NOMO-1 (cell line): ENCODE data around the gene LSM14A.
A peak's percentile ranks its signal among the peaks of the same experiment; 100 is the strongest.
"Not testable (repeated sequence)": the region's sequence is repeated elsewhere in the genome, so short reads cannot be mapped to it uniquely, and the experiment has no call there.

Experiments used
- DNase-seq, 2 experiments: peaks; one replicate each; lab custom pipeline; 2025; ENCODE audit not compliant: unreplicated experiment in 2 of 2; lab: John Stamatoyannopoulos, UW

LSM14A gene

DNA sequence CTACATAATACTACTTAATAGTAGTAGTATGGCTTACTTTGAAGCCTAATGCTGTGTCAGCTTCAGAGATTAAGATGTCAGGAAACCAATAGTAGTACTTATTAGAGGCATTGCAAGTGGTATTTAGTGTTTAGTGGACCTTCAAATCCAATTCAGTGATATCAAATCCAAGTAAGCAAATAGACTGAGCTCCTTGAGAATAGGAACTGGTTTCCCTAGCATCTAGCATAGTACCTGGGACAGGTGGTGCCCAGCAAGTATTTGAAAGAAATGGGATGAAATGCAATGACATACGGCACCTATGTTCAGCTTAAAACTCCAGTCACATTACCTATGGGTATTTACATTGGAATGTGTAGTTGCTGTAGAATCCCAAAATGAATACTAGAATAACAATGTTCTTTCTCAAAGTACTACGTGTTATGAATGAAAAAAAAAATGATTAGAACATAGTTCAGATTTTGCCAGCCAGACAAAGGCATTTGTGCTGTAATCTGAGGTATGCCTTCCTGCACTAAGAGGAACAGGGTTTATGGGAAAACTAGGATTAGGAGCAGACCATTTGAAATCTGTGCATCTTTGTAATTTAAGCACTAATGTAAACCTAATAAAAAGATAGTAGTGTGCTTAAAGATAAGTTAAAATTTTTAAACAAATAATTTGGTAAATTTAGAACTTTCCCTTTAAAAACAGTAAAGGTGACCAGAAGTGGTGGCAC is 17.1 kb downstream of the LSM14A start:
- no peak for DNase-seq

DNA sequence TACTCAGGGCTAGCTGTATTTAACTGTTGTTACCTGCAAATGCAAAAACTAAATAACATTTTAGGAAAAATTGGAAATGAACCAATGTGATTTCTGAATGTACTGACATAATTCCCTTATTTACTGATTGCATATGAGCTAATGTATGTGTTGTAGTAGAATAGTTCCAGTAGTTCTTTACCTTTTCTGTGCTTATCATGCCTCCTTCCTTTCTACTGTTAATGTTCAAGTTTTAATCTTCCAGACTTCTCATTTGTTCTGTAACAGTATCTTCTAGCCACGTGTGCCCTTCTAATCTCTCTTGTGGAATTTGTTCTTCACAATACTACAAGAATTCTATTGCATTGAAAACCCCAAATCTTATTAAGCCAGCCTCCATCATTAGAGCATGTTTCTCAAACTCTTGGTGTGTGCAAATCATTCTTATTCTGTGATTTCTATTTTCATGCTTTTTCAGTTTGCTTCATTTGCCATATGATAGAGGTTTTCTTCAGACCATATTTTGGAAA is 17.7 kb downstream of the LSM14A start:
- DNase-seq: no peak

DNA sequence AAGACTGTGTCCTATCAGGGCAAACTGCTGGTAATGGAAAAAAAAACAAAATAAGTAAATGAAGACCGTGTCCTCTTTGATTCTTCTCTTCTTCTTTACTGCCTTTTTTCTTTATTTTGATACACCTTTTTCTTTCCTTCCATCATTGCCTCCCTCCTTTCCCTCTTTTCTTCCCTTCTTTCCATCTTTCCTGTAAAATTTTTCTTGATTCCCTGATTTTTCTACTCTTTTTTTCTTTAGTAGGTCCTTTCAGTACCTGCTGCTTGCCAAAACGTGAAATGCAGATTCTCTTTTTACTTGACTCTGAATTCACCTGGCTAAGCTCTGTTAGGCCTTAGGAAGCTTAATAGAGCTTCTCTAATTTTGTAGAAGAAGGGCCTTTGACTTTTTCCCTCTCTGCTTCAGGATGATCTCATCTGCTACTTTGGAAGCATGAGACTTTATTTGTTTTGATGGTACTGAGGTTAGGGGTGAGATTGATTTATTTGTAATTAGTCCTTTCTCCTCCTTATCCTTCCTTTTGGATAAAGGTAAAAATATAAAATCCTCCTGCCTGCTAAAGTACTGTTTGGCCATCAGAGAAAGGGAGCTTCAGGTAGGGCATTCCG is 19.2 kb downstream of the LSM14A start:
- no peak for DNase-seq

GRCh38 chr19:34193439-34193838 is 21.1 kb downstream of the LSM14A start:
- no peak for DNase-seq

GRCh38 chr19:34193876-34194275 is 21.6 kb downstream of the LSM14A start:
- no peak for DNase-seq

DNA sequence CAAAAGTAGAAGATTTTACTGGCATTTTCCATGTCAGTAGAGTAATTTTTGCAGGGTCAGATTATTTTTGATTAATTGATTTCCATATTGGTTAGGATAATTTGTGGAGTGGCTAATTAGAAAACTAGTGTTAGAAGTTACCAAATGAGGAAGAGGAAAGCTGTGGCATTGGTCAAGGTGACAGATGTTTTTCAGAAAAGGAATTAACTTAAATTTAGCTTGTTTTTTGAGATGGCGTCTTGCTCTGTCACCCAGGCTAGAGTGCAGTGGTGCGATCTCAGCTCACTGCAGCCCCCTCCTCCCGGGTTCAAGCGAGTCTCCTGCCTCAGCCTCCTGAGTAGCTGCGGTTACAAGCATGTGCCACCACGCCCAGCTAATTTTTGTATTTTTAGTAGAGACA is 28.8 kb downstream of the LSM14A start:
- no peak for DNase-seq

DNA sequence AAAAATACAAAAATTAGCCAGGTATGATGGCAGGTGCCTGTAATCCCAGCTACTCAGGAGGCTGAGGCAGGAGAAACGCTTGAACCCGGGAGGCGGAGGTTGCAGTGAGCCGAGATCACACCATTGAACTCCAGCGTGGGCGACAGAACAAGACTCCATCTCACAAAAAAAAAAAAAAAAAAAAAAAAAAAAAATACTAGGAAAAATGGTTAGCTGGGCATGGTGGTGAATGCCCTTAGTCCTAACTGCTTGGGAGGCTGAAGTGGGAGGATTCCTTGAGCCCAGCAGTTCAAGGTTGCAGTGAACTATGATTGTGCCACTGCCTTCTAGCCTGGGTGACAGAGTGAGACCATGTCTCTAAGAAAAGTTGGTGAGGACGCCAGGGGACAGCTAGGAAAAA is 33.0 kb downstream of the LSM14A start:
- DNase-seq: not testable (repeated sequence)

- DNase-seq: no peak
These were observed 36.1 kb downstream of the LSM14A start for GRCh38 chr19:34208291-34208884.

DNA sequence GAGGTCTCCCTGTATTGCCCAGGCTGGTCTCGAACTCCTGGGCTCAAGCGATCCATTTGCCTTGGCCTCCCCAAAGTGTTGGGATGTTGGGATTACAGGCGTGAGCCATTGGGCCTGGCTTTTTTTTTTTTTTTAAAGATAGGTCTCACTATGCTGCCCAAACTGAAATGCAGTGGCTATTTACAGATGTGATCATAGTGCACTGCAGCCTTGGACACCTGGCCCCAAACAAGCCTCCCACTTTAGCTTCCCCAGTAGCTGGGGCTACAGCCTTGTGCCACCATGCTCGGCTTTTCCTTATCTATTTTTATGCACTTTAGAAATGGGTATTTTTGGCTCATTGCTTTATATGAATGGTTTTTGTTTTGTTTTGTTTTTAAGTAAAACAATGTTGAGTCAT is 37.4 kb downstream of the LSM14A start:
- no peak for DNase-seq

DNA sequence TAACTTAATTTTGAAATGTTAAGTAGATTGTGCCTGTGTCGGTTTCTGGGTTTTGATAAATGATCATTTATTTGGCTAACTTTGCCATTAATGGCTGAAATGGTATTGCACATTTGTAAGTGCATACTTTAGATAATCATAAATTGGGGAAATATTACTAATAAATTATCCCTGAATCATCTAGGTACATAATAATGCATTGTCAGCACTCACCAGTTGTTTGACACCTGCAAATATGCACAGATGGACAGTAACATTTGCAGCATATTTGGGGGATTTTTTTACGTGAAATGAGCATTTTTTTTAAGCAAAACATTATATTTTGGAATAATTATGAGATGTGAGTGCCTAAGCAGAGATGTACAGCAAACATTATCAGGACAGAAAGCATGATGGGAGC is 41.0 kb downstream of the LSM14A start:
- no peak for DNase-seq

GRCh38 chr19:34214040-34214439 is 41.7 kb downstream of the LSM14A start:
- DNase-seq: no peak

DNA sequence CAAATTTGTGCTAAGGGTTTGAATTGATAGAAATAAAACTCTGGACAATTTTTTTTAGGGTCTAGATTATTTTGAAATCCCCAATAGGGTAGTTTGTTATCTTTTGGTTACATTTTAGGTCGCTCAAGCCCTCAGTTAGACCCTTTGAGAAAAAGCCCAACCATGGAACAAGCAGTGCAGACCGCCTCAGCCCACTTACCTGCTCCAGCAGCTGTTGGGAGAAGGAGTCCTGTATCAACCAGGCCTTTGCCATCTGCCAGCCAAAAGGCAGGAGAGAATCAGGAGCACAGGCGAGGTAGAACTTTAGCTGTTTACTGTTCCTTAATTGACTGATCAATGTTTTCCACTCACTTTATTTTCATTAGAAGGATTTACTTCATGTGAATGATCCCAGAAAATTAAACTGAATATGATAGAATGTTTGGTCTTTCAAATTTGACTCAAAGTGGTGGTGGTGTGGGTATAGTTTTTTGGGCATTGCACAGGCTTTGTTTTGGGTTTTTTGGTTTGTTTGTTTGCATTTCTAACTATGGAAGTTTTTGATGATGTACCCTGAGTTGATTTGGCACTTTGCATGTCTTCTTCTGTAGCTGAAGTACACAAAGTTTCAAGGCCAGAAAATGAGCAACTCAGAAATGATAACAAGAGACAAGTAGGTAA is 42.8 kb downstream of the LSM14A start:
- DNase-seq: no peak

- no peak for DNase-seq
These were observed 43.3 kb downstream of the LSM14A start for GRCh38 chr19:34215666-34216038.

- not testable (repeated sequence) for DNase-seq
These were observed 44.5 kb downstream of the LSM14A start for GRCh38 chr19:34216745-34217219.

DNA sequence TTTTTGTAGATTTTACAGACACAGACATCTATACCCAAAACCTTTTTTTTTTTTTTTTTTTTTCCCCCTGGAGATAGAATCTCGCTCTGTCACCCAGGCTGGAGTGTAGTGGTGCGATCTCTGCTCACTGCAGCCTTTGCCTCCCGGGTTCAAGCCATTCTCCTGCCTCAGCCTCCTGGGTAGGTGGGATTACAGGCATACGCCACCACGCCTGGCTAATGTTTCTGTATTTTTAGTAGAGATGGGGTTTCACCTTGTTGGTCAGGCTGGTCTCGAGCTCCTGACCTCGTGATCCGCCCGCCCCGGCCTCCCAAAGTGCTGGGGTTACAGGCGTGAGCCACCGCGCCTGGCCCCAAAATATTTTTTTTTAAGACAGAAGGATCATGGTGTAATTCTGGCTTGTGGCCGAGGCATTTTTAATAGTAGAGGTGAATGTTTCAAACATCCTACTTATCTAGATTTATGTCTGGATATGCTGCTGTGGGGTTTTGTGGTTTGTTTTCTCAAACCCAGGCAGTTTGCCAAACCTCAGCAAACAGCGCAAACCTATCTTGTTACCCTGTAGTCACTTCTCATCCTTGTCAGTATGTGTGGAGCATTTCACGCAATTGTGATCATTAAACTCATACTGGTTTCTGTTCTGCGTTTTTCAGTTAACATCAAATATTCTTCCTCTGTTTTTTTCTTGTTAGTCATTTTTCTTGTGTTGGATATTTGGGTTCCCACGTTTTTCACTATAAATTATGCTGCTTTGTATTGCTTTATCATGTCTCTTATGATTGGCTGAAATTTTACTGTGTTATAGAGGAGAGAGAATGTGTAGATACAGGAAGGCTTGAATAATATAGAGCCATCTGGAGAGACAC is 45.9 kb downstream of the LSM14A start:
- peak; percentile 75 to 92 for DNase-seq

GRCh38 chr19:34218818-34219164 is 46.5 kb downstream of the LSM14A start:
- no peak for DNase-seq

GRCh38 chr19:34220472-34221063 is 48.3 kb downstream of the LSM14A start:
- peak in 1 of 2 experiments; percentile 43 for DNase-seq

DNA sequence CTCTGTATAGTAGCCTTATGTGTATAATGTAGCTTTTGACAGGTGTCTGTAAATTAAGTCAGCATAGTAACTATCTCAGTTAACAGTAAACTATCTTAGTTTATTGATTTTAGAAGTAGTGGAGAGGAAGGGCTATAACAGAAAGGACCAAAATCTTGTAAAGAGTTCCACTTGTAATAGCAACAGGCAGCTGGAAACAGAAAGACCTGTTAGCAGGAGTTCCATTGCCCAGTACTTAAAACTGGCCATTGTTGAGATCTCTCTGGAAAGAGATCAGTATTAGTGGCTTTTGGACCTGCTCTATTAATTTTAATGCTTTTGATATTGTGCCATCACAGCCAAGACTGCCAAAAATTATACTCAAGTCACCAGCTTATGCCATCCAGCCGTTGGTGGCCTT is 50.1 kb downstream of the LSM14A start:
- no peak for DNase-seq

GRCh38 chr19:34224996-34225658 is 52.8 kb downstream of the LSM14A start:
- no peak for DNase-seq

DNA sequence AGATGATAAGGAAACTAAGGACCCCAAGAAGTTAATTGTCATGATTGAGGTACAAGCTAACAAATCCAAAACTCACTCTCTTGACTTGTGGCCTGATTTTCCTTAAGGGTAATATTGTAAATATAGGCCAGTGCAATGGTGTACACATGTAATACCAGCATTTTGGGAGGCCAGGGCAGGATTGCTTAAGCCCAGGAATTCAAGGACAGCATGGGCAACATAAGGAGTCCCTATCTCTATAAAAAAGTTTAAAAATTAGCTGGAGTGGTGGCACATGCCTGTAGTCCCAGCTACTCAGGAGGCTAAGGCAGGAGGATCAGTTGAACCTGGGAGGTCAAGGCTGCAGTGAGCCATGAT is 53.3 kb downstream of the LSM14A start:
- no peak for DNase-seq
